ENCODE data around the gene TNP2.
"Not testable (repeated sequence)": the region's sequence is repeated elsewhere in the genome, so short reads cannot be mapped to it uniquely, and the experiment has no call there.

Gene TNP2

DNA sequence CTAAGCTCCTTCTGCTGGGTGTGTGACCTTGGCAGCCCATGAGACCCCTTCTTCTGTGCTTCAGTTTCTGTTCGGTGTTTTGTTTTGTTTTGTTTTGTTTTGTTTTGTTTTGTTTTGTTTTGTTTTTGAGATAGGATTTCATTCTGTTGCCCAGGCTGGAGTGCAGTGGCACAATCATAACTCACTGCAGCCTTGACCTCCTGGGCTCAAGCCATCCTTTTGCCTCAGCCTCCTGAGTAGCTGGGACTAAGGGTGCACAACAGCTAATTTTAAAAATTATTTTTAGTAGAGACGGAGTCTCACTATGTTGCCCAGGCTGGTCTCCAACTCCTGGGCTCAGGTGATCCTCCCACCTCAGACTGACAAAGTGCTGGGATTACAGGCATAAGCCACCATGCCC lies 48.6 kb downstream of the TNP2 start:
- not testable (repeated sequence) for DNase-seq (ENCODE audit: low read depth in 3 of 3, low spot score in 1 of 3)

DNA sequence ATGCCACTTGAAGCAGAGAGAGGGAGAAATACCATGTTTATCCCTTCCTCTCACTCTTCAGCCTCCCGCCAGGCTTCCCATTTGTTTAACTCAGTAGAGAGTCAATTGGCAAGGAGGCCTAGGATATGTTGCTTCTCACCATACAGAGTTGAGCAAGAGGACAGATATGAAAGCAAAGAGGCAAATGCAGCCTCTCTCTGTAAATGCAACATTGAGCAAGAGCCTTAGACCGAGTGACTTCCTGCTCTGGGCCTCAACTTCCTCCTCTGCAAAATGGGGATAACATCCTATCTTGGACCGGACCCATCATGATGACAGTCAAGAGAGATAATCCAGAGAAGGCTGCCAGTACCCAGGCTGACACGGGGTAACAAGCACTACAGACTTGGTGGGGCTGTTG lies 49.9 kb downstream of the TNP2 start:
- DNase-seq (ENCODE audit: low read depth in 3 of 3, low spot score in 1 of 3): no peak

DNA sequence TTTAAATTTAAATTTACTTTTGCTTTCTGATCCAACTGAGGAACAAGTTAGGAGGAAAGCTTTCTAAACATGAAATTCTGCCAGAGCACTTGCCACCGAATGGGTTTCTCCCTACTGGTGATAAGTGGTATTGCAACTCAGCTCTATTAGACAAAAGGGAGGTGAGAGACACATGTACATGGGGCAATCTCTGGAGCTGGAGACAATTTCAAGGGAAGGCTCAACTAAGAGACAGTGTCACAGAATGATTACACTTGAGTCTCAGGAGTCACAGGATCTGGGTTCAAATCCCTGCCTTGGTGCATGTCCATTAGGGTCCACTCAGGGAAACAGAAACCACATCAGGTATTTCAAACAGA lies 50.5 kb downstream of the TNP2 start:
- no peak for DNase-seq (ENCODE audit: low read depth in 3 of 3, low spot score in 1 of 3)
